Endothelial cell of umbilical vein (primary cell): ENCODE measurements around the gene FHOD1. TPM values are rescaled to one million over a fixed set of nuclear protein-coding genes. Genes with fewer than 3 reads are reported as not detected.

Experiments used
- BruUV-seq: library from RNA; stranded (reverse); fragments of 400-500 nt; replicated peaks from 2 replicates; lab custom pipeline; 2021; lab: Mats Ljungman, UMichigan
- CTCF ChIA-PET: fragments of 300-600, 350-600 bp; sonication (Branson Sonifier 250); formaldehyde crosslinking; loops from one replicate; lab custom pipeline; 2021; ENCODE audit warnings: antibody characterized with exemption, inconsistent platforms; lab: Charles Lee
- POLR2A ChIA-PET: fragments of 300-600, 350-600 bp; sonication (Branson Sonifier 250); formaldehyde crosslinking; loops from one replicate; lab custom pipeline; 2021; ENCODE audit warnings: antibody characterized with exemption, inconsistent platforms; lab: Charles Lee
- DNase-seq: peaks from one replicate; pipeline ENCODE4 v3.0.0-alpha.2; 2011; ENCODE audit warnings: low read depth, low spot score
- FAIRE-seq: peaks from 2 replicates; lab custom pipeline; 2011; peaks lifted over from hg19 to GRCh38; lab: Jason Lieb, UNC
- H2AFZ ChIP-seq: 2 replicates; pipeline ENCODE4 v1.6.0; 2012; ENCODE audit warnings: low read depth, low read length, control low read depth, inconsistent platforms
- H3K27ac ChIP-seq: 2 replicates; pipeline ENCODE4 v1.5.1; 2011; ENCODE audit warnings: low read depth, mild to moderate bottlenecking, control low read depth, low read length, moderate library complexity; ENCODE audit not compliant: insufficient read depth
- H3K27me3 ChIP-seq, 2 experiments: 2 replicates each; pipeline versions ENCODE4 v1.6.0 to v1.6.1; 2011; ENCODE audit warnings: low read length in 2 of 2, mixed read lengths in 1 of 2; ENCODE audit not compliant: control insufficient read depth in 2 of 2, insufficient read depth in 2 of 2
- H3K36me3 ChIP-seq, 2 experiments: 2 replicates in 1 of 2; 3 replicates in 1 of 2; pipeline ENCODE4 v1.5.1; 2011; ENCODE audit warnings: low read length in 2 of 2, mild to moderate bottlenecking in 1 of 2, moderate library complexity in 1 of 2; ENCODE audit not compliant: control insufficient read depth in 2 of 2, insufficient read depth in 2 of 2; ENCODE audit errors: extremely low read depth in 1 of 2
- H3K4me1 ChIP-seq: 3 replicates; pipeline ENCODE4 v1.5.1; 2011; ENCODE audit warnings: mild to moderate bottlenecking, low read length; ENCODE audit not compliant: control insufficient read depth, insufficient read depth; ENCODE audit errors: extremely low read depth
- H3K4me2 ChIP-seq: 2 replicates; pipeline ENCODE4 v1.6.1; 2011; ENCODE audit warnings: low read length, control low read depth, mixed read lengths; ENCODE audit not compliant: insufficient read depth
- H3K4me3 ChIP-seq, 3 experiments: fragments of 200-600 bp in 1 of 3; sonication (generic), shearing (Covaris generic) in 1 of 3; replicated peaks in 1 of 3; 2 replicates each; pipeline ENCODE4 v1.5.1; 2011 to 2016; ENCODE audit warnings: control low read depth in 3 of 3, low read length in 3 of 3, mild to moderate bottlenecking in 2 of 3, inconsistent platforms in 1 of 3, low read depth in 1 of 3, moderate library complexity in 1 of 3; ENCODE audit not compliant: insufficient read depth in 1 of 3
- H3K79me2 ChIP-seq: 2 replicates; pipeline ENCODE4 v1.6.0; 2012; ENCODE audit warnings: low read length, inconsistent platforms; ENCODE audit not compliant: control insufficient read depth, insufficient read depth
- H3K9ac ChIP-seq: replicated peaks from 2 replicates; pipeline ENCODE3; 2011; ENCODE audit warnings: low read length, control low read depth; ENCODE audit not compliant: insufficient read depth; ENCODE audit errors: extremely low read depth
- H3K9me1 ChIP-seq: replicated peaks from 3 replicates; pipeline ENCODE4 v1.6.0; 2011; ENCODE audit warnings: mild to moderate bottlenecking, low read length; ENCODE audit not compliant: control insufficient read depth, insufficient read depth; ENCODE audit errors: extremely low read depth
- H3K9me3 ChIP-seq: replicated peaks from 2 replicates; pipeline ENCODE4 v1.5.1; 2012; ENCODE audit warnings: low read length, inconsistent platforms; ENCODE audit not compliant: control insufficient read depth, insufficient read depth
- H4K20me1 ChIP-seq: replicated peaks from 2 replicates; pipeline ENCODE3; 2011; ENCODE audit warnings: mild to moderate bottlenecking, low read length; ENCODE audit not compliant: control insufficient read depth, insufficient read depth; ENCODE audit errors: extremely low read depth
- EZH2 ChIP-seq: IDR thresholded peaks from 2 replicates; pipeline ENCODE4 v1.6.1; 2012; ENCODE audit warnings: borderline replicate concordance, low read depth, mild to moderate bottlenecking, moderate library complexity, low read length, inconsistent platforms; ENCODE audit not compliant: severe bottlenecking
- FOS ChIP-seq: IDR thresholded peaks from 2 replicates; pipeline ENCODE4 v1.6.1; 2011; ENCODE audit warnings: mild to moderate bottlenecking, low read length, moderate library complexity, borderline replicate concordance; ENCODE audit not compliant: insufficient read depth
- GATA2 ChIP-seq: IDR thresholded peaks from 2 replicates; pipeline ENCODE4 v1.7.0; 2011; ENCODE audit warnings: low read depth, mild to moderate bottlenecking, moderate library complexity, mixed read lengths, low read length; ENCODE audit not compliant: insufficient read length, insufficient read depth
- JUN ChIP-seq: IDR thresholded peaks from 2 replicates; pipeline ENCODE4 v1.6.1; 2011; ENCODE audit warnings: borderline replicate concordance, low read depth; ENCODE audit not compliant: insufficient read length, insufficient read depth
- MYC ChIP-seq: IDR thresholded peaks from one replicate; pipeline ENCODE4 v1.6.1; 2011; ENCODE audit warnings: mild to moderate bottlenecking, low read depth, low read length
- POLR2A ChIP-seq: IDR thresholded peaks from 2 replicates; pipeline ENCODE4 v1.6.1; 2012; ENCODE audit warnings: low read depth, mild to moderate bottlenecking, control low read depth, low read length
- POLR2AphosphoS5 ChIP-seq: IDR thresholded peaks from 2 replicates; pipeline ENCODE4 v1.6.1; 2012; ENCODE audit warnings: low read depth, mild to moderate bottlenecking, control low read depth, low read length, moderate library complexity; ENCODE audit not compliant: insufficient read depth
- dilution Hi-C: fragments of 300-500 bp; cut with MboI; formaldehyde crosslinking; loops from one replicate; pipeline ENCODE4 v1.15.0; 2019; ENCODE audit warnings: low sequenced_read_pairs; ENCODE audit not compliant: extremely low pct_ligation_motif_present
- intact Hi-C: fragments of 100-400 bp; cut with micrococcal nuclease; formaldehyde crosslinking; loops from one replicate; pipeline ENCODE4 v1.10.0; 2022
- polyA plus RNA-seq, 4 experiments: library from polyadenylated mRNA; depleted of rRNA in 3 of 4; stranded (reverse) in 3 of 4; unstranded in 1 of 4; fragments of >200 nt; gene quantifications; 2 replicates each; pipeline versions ENCODE4 v1.2.1 to v1.2.3, GENCODE V29; 2011 to 2012; ENCODE audit warnings: missing spikeins in 1 of 4
- total RNA-seq: library from RNA; stranded (reverse); gene quantifications from 2 replicates; pipeline ENCODE4 v1.2.3, GENCODE V29; 2021
- TF ChIP-seq, protein P1 (sequence below), 2 donors: IDR thresholded peaks; 1 replicate in 1 of 2; 2 replicates in 1 of 2; pipeline ENCODE4 v1.5.1; 2011; ENCODE audit warnings: low read length in 2 of 2, mild to moderate bottlenecking in 2 of 2, moderate library complexity in 2 of 2, control low read depth in 1 of 2, inconsistent platforms in 1 of 2, low read depth in 1 of 2; ENCODE audit not compliant: insufficient read depth in 1 of 2; ENCODE audit errors: extremely low read depth in 1 of 2
- TF ChIP-seq, protein P2 (sequence below): IDR thresholded peaks from 2 replicates; pipeline ENCODE4 v1.6.1; 2011; ENCODE audit not compliant: insufficient read depth, insufficient read length

FHOD1 gene
- total and polyA plus RNA-seq, 2 donors (not counting 3 experiments of a cell fraction or from before 2014, with no cell fraction given): 63.6 to 124 TPM

DNA sequence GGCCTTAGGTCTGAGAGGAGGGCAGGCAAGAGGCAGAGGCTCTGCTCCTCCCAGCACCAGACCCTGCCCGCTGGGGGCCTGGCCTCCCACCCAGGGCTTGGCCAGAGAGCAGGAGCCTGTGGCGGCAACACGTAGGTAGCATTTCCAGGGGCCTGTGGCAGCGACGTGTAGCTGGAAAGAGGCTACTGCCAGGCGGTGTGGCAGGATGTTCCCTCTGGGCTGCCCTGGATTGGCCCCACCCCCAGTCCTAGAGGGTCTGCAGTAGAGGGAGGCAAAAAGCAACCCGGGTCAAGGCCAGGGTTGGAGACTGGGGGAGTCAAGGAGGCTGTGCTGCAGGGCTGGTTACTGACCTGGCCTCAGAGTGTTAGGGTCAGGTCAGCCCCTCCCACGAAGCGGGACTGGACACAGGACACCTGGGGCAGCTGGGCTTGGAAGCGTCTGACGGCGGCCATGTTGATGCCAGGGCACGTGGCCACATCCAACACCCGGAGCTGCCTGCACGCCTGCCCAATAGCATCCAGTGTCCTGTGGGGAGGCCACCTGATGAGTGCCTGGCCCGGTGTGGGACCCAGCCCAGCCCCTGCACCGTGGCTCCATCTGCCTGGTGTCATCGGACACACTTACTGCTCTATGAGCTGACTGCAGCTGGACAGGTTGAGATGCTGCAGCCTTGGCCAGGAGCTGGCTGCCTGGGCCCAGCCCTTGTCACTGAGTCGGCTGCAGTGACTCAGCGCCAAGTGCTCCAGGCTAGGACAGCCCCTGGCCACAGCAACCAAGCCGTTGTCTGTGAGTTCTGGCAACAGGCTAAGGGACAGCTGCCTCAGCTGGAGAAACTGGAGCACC lies 39.8 kb downstream of the FHOD1 start:
- intact Hi-C loops (no loop called here), dilution Hi-C loops (no loop called here)
- H3K9ac ChIP-seq: no peak overlapping the region
- no TSS peak for BruUV-seq
- H3K4me2 ChIP-seq: no peak overlapping the region
- FAIRE-seq (no peak), DNase-seq (no peak)
- ChIA-PET POLR2A (no interaction called here), CTCF (interaction anchor here (0.9 to 1.9 kb wide), 2 partner anchors 9 to 10 kb away, joined by 3 to 10 read pairs; no protein-coding TSS in a partner anchor)
- H4K20me1 ChIP-seq: no peaks in the 10 kb centered on the region
- no peaks in the 10 kb centered on the region for H3K9me1 ChIP-seq
- H3K4me1 ChIP-seq: no peaks in the 10 kb centered on the region
- no peaks in the 10 kb centered on the region for H3K79me2 ChIP-seq
- peaks cover 0 to 16% of the 10 kb centered on the region in 2 experiments for H3K36me3 ChIP-seq
- no peak overlapping the region for H3K4me3 ChIP-seq
- H3K9me3 ChIP-seq: no peaks in the 10 kb centered on the region
- no peaks in the 10 kb centered on the region for H3K27me3 ChIP-seq
- H2AFZ ChIP-seq: no peak overlapping the region
- H3K27ac ChIP-seq: no peak overlapping the region
- no peak for TF ChIP-seq POLR2AphosphoS5
- TF ChIP-seq, protein P1, sequence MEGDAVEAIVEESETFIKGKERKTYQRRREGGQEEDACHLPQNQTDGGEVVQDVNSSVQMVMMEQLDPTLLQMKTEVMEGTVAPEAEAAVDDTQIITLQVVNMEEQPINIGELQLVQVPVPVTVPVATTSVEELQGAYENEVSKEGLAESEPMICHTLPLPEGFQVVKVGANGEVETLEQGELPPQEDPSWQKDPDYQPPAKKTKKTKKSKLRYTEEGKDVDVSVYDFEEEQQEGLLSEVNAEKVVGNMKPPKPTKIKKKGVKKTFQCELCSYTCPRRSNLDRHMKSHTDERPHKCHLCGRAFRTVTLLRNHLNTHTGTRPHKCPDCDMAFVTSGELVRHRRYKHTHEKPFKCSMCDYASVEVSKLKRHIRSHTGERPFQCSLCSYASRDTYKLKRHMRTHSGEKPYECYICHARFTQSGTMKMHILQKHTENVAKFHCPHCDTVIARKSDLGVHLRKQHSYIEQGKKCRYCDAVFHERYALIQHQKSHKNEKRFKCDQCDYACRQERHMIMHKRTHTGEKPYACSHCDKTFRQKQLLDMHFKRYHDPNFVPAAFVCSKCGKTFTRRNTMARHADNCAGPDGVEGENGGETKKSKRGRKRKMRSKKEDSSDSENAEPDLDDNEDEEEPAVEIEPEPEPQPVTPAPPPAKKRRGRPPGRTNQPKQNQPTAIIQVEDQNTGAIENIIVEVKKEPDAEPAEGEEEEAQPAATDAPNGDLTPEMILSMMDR (IDR thresholded peaks at IDR 0.05; ENCODE audit: extremely low read depth in 1 of 2, insufficient read depth in 1 of 2, low read depth in 1 of 2, low read length in 2 of 2): no peak
- TF ChIP-seq, protein P2, sequence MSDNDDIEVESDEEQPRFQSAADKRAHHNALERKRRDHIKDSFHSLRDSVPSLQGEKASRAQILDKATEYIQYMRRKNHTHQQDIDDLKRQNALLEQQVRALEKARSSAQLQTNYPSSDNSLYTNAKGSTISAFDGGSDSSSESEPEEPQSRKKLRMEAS: no peak
- TF ChIP-seq FOS: no peak
- TF ChIP-seq MYC: no peak
- no peak for TF ChIP-seq GATA2
- no peak for TF ChIP-seq JUN
- no peak for TF ChIP-seq POLR2A
- TF ChIP-seq EZH2: no peak
